ENCODE measurements around the gene TBC1D22A.

TBC1D22A gene

DNA sequence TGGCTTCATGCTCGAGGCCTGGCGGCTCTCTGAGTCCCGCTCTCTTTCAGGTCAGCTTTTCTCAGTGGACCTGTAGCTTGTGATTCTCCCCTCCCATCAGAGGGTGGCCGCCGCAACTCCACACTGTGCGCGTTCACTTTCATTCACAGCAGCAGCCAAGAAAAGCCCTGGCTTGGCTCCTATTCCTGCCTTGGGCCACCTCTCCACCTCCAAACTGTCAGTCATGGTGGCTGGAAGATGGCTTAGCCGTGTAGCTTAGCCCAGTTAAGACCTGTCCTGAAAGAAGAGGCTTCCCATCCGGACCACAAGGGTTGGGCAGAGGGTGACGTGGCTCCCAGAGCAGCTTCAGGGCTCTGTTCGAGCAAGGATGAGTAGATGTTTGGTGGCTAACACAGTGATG is 125.5 kb downstream of the TBC1D22A start:
- no peak for DNase-seq (ENCODE audit: low read depth)

GRCh38 chr22:46890819-46891218 is 128.4 kb downstream of the TBC1D22A start:
- no peak for DNase-seq (ENCODE audit: low read depth)

GRCh38 chr22:46891382-46891951 is 129.0 kb downstream of the TBC1D22A start:
- no peak for DNase-seq (ENCODE audit: low read depth)

- DNase-seq (ENCODE audit: low read depth) = no peak
Observed at GRCh38 chr22:46892866-46893265, 130.4 kb downstream of the TBC1D22A start.

- no peak for DNase-seq (ENCODE audit: low read depth)
Observed at GRCh38 chr22:46893281-46894020, 131.0 kb downstream of the TBC1D22A start.

- DNase-seq (ENCODE audit: low read depth) = no peak
Observed at GRCh38 chr22:46894081-46894671, 131.7 kb downstream of the TBC1D22A start.

DNA sequence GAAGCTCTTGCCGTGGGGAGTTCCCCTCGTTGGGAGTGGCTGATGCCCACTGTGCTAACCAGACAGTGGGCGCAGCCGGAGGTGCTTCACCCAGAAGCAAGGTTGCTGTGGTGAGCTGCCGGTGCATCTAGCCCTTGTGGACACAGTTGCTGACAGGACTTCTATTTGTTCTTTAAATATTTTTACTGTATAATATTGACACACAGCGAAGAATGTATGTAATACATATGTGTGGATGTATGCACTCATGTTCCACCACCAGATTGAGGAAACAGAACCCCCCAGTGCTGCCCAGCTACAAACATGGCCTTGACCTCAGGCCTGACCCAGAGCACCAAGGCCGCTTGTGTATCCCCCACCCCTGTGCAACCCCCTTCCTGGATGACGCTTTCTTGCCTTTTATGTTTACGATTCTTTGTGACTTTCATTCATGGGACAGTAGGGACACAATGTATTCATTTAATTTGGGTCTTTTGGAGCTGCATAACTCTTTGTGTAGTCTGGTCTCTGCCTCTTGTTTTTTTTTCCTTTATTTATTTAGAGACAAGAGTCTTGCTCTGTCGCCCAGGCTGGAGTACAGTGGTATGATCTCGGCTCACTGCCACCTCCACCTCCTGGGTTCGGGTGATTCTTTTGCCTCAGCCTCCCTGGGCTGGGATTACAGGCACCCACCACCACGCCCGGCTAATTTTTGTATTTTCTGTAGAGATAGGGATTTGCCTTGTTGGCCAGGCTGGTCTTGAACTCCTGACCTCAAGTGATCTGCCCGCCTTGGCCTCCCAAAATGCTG is 132.6 kb downstream of the TBC1D22A start:
- DNase-seq (ENCODE audit: low read depth) = no peak

DNA sequence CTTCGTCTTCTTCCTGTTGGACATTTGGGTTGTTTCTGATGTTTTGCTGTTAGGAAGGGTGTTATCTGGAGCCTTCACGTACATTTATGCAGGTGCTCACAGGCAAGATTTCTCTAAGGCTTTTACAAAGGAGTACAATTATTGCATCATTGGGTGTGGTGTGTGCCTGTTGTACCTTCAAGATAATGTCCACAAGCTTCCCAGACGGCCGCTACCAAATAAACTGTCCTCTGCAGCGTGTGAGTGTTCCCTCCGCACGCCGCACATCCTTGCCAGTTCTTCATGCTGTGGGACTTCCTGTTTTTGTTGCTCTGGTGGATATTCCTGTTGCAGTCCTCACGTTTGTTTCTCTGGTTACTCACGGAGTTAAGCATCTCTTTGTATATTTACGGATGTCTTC is 133.3 kb downstream of the TBC1D22A start:
- DNase-seq (ENCODE audit: low read depth) = no peak

GRCh38 chr22:46896166-46896565 is 133.7 kb downstream of the TBC1D22A start:
- no peak for DNase-seq (ENCODE audit: low read depth)

- no peak for DNase-seq (ENCODE audit: low read depth)
Observed at GRCh38 chr22:46896568-46897245, 134.3 kb downstream of the TBC1D22A start.

- DNase-seq (ENCODE audit: low read depth) = no peak
Observed at GRCh38 chr22:46897246-46897623, 134.8 kb downstream of the TBC1D22A start.

DNA sequence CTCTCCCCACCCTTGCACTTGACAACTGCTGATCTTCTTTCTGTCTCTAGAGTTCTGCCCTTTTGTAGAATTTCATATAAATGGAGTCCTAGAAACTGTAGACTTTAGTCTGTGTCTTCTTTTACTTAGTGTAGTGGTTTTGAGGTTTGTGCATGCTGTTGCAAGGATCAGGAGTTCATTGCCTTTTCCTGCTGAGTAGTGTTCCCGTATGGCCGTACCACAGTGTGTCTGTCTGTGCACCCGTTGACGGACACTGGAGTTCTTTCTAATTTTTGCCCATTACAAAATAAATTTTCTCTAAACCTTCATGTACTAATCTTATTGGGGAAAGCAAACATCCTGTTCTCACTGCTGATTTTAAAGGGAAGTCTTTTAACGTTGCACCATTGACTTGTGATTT is 138.1 kb downstream of the TBC1D22A start:
- DNase-seq (ENCODE audit: low read depth) = no peak

DNA sequence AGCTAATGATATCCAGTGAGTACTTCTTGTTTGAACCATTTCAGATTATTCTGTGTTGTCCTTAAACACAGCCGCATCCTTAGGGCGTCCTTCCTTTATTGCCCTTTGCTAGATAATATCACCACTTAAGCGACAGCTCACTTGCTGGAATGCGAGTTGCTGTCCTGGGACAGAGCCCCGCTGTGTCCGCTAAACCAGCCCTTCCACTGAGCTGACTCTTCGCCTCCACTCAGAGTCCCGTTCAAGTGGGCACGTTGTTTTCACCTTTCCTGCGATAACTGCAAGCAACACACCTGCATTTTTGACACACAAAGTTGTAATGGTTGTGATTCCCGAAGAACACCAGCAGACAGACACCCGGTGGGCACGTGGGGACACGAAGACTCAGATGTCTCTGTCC is 140.0 kb downstream of the TBC1D22A start:
- DNase-seq (ENCODE audit: low read depth) = no peak

DNA sequence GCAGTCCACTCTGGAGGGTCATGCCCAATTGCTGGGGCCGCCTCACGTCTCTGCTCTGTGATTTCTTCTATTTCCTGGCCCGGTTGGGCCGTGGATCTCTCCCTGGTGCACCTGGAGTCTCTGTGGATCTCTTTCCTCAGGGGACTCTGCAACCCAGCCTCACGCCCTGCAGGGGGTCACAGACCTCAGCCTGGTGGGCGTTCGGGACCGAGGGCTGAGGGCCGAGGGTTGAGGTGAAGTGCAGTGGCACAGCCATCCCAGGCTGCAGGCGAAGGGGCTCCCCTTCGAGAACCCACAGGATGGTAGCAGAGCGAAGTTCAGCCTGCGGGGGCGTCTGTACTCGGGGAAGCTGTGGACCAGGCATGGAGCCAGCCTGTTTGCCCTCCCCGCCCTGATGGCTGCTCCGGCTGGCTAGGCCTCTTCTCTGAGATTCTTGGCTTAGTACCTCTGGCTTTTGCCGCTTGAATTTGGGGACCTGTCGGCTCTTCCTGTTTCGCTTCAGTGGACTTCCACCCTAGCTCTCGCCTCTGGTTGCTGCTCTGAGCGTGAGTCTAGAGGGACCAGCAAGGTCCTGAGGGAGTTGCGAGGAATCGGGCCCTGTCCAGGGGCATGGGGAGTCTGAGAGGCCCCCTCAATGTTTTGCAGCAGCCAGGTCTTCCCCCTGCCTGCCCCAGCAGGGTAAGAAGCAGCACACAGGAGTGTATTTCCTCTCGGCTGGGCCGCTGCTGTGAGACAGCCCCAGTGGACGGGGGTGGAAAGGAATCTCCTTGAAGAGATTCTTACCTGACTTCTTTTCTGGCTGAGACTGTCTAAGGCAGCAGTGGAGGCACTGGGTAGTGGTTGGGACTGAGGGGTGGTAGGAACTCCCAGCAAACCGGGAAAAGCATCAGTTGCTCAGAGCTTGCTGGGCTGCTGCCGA is 140.8 kb downstream of the TBC1D22A start:
- DNase-seq (ENCODE audit: low read depth) = no peak

- no peak for DNase-seq (ENCODE audit: low read depth)
Observed at GRCh38 chr22:46905415-46905814, 143.0 kb downstream of the TBC1D22A start.

GRCh38 chr22:46905834-46906233 is 143.4 kb downstream of the TBC1D22A start:
- no peak for DNase-seq (ENCODE audit: low read depth)

- no peak for DNase-seq (ENCODE audit: low read depth)
Observed at GRCh38 chr22:46906326-46907045, 144.0 kb downstream of the TBC1D22A start.

DNA sequence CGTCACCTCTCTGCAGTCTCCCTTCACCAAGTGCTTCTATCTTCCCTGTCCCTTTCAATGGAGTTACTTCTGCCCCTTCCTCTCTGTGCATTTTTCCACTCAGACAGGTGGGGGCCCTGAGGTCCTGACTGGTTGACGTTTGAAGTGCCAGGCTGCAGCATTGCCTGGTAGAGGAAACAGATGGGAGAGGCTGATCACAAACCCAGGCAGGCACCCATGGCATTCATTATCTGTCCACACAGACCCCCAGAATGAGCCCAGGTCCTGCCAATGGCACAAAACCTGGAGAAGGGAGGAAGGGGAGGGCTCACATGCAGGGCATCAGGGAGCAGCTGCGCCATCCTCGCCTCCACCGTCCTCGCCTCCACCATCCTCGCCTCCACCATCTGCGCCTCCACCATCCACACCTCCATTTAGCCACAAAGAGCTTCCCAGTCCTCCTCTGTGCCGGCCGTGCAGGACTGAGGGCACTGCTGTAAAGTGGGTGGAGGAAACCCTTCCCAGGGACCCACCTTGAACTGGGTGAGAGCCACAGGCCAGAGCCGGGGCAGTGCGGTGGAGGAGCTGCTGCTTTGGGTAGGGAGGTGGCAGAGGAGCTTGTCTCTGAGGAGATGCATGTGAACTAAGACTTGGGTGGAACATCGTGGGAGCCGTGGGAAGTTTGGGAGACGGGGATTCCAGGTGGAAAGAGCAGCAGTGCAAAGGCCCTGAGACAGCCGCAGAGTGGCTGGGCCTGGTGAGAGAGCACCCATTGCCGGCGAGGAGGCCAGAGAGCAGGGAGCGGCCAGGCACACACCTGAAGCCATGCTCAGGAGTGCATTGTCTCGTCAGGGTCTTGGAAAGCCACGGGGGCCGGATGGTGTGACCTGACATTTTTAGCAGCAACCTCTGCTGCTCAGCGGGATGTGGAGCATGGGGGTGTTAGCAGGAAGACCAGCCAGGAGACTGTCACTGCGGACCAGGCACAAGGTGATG is 145.1 kb downstream of the TBC1D22A start:
- no peak for DNase-seq (ENCODE audit: low read depth)

GRCh38 chr22:46908641-46909107 is 146.2 kb downstream of the TBC1D22A start:
- no peak for DNase-seq (ENCODE audit: low read depth)

All from stimulated activated CD8-positive, alpha-beta memory T cell treated with anti-CD3 and anti-CD28 coated beads, Interleukin-12 subunit alpha, Interleukin-12 subunit beta, amount 100 ng/mL, for 4 hours (primary cell).